DND-41 (cell line): ENCODE measurements around the gene CLEC4E.

ENCODE experiments used
- ATAC-seq: fragments of 200-7000 bp; cut with Tn5 transposase; 3 replicates; pipeline ENCODE4 v1.9.1; 2021; ENCODE audit warnings: low read depth; ENCODE audit not compliant: insufficient read depth
- DNase-seq: peaks from one replicate; pipeline ENCODE4 v3.0.0-alpha.2; 2020
- H2AFZ ChIP-seq: 2 replicates; pipeline ENCODE4 v1.6.0; 2012; ENCODE audit warnings: low read depth, low read length
- H3K27ac ChIP-seq: 2 replicates; pipeline ENCODE4 v1.5.1; 2012; ENCODE audit warnings: low read length, inconsistent platforms
- H3K27me3 ChIP-seq: fragments of 200-600 bp; sonication (generic); 2 replicates; pipeline ENCODE4 v1.6.0; 2012; ENCODE audit warnings: low read length, mild to moderate bottlenecking, inconsistent platforms; ENCODE audit not compliant: insufficient read depth, poor library complexity
- H3K36me3 ChIP-seq: 2 replicates; pipeline ENCODE4 v1.5.1; 2012; ENCODE audit warnings: low read length, inconsistent platforms; ENCODE audit not compliant: insufficient read depth
- H3K4me1 ChIP-seq: 2 replicates; pipeline ENCODE4 v1.5.1; 2012; ENCODE audit warnings: mild to moderate bottlenecking, low read length; ENCODE audit not compliant: insufficient read depth
- H3K4me2 ChIP-seq: 2 replicates; pipeline ENCODE4 v1.6.0; 2012; ENCODE audit warnings: mild to moderate bottlenecking, moderate library complexity, low read length, inconsistent platforms; ENCODE audit not compliant: insufficient read depth
- H3K4me3 ChIP-seq, 2 experiments: fragments of 200-600 bp in 1 of 2; shearing (Covaris generic) in 1 of 2; 2 replicates each; pipeline ENCODE4 v1.5.1; 2012 to 2016; ENCODE audit warnings: inconsistent platforms in 2 of 2, low read length in 2 of 2, mild to moderate bottlenecking in 2 of 2, low read depth in 1 of 2, moderate library complexity in 1 of 2
- H3K79me2 ChIP-seq: 2 replicates; pipeline ENCODE4 v1.6.0; 2012; ENCODE audit warnings: low read length, inconsistent platforms; ENCODE audit not compliant: insufficient read depth
- H3K9ac ChIP-seq: 2 replicates; pipeline ENCODE4 v1.6.0; 2012; ENCODE audit warnings: low read depth, mild to moderate bottlenecking, inconsistent platforms, low read length, moderate library complexity
- H3K9me3 ChIP-seq: 2 replicates; pipeline ENCODE4 v1.5.1; 2012; ENCODE audit warnings: low read length, moderate library complexity, mild to moderate bottlenecking, inconsistent platforms; ENCODE audit not compliant: insufficient read depth, severe bottlenecking
- H4K20me1 ChIP-seq: 2 replicates; pipeline ENCODE4 v1.6.0; 2012; ENCODE audit warnings: low read length; ENCODE audit not compliant: insufficient read depth
- EZH2 ChIP-seq: IDR thresholded peaks from 3 replicates; pipeline ENCODE4 v1.6.1; 2012; ENCODE audit warnings: borderline replicate concordance, low read depth, mild to moderate bottlenecking, moderate library complexity, low read length, inconsistent platforms; ENCODE audit not compliant: severe bottlenecking
- TF ChIP-seq, protein P1 (sequence below): IDR thresholded peaks from 2 replicates; pipeline ENCODE4 v1.5.1; 2012; ENCODE audit warnings: borderline replicate concordance, low read length, moderate library complexity, mild to moderate bottlenecking; ENCODE audit not compliant: poor library complexity, severe bottlenecking; ENCODE audit errors: extremely low read depth

The CLEC4E gene

DNA sequence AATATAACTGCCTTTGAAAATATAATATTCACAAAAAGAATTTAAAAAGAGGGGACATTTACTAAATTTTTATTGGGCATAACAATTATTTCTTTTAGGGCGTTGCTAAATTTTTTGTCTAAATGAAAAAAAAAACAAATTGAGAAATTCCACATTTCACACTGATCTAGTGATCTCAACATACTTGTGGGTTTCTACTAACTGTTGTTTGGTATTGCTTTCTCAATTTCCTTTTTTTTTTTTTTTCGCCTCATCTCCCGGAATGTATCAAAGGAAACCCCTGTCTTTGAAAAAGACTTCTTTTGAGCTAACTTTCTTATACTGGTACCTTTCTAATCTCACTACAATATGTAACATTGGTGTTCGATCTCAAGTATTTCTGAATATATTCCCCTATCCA, 27.4 kb downstream of the CLEC4E start, which contains the start of gene CLEC4D:
TSS of gene CLEC4D (plus strand) at position 248 of the 400 bp plus-strand sequence. CDS start 230 bp downstream, outside the sequence.
- Histone ChIP-seq H3K27me3 (peaks cover 16% of the 10 kb centered on the region), H4K20me1 (no peaks in the 10 kb centered on the region), H3K79me2 (no peaks in the 10 kb centered on the region), H3K9me3 (no peaks in the 10 kb centered on the region), H3K4me3 (no peak within 1 kb of the TSS), H3K27ac (no peak within 1 kb of the TSS), H2AFZ (no peak within 1 kb of the TSS), H3K9ac (no peak within 1 kb of the TSS), H3K4me2 (no peak within 1 kb of the TSS), H3K36me3 (no peaks in the 10 kb centered on the region), H3K4me1 (no peaks in the 10 kb centered on the region)
- TF ChIP-seq, protein P1, sequence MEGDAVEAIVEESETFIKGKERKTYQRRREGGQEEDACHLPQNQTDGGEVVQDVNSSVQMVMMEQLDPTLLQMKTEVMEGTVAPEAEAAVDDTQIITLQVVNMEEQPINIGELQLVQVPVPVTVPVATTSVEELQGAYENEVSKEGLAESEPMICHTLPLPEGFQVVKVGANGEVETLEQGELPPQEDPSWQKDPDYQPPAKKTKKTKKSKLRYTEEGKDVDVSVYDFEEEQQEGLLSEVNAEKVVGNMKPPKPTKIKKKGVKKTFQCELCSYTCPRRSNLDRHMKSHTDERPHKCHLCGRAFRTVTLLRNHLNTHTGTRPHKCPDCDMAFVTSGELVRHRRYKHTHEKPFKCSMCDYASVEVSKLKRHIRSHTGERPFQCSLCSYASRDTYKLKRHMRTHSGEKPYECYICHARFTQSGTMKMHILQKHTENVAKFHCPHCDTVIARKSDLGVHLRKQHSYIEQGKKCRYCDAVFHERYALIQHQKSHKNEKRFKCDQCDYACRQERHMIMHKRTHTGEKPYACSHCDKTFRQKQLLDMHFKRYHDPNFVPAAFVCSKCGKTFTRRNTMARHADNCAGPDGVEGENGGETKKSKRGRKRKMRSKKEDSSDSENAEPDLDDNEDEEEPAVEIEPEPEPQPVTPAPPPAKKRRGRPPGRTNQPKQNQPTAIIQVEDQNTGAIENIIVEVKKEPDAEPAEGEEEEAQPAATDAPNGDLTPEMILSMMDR = no peak
- TF ChIP-seq EZH2 = no peak
- no peak for DNase-seq
- ATAC-seq = no peak

DNA sequence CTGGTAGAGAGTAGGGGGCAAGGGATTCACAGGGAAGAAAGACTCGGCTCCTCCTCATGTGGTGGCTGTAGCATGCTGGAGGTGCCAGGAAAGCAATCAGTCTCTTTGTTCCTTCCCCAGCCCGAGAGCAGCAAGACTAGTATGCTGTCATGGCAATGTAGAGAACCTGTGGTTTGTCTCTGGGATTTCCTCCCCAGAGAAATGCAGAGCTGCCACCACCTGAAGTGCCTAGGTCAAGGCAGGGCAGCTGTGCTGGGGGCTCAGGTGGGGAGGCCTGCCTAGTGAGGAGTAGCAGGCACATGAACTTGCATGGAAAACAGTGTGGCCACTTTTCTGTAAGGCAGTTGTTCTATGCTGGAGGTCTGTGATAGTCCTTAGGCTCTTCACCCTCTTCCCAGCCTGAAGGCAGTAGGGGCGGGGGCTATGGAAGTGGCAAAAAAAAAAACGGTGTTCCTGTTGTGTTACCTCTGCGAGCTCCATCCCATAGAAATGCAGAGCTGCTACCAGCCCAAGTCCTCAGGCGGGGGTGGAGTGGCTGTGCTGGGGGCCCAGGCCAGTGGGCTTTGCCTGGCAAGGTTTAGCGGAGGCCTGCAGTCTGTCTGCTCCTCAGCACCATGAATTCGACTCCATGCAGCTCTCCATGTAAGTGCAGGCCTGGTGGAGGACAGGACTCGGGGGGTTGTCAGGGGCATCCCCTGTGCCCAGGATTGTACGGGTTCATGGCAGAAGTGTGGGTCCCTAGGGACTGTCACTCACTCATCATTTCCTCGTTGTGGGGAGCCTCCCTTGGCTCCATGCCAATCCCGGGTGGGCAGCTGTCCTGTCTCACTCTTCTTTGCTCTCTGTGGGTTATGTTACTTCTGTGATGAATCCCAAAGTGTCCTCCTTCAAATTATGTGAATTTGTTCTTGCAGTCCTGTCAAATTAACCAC, 31.5 kb downstream of the CLEC4E start:
- no peak overlapping the region for H3K4me3 ChIP-seq
- TF ChIP-seq EZH2 = no peak
- TF ChIP-seq, protein P1 = no peak
- no peaks in the 10 kb centered on the region for H4K20me1 ChIP-seq
- no peak for DNase-seq
- H3K4me1 ChIP-seq = no peaks in the 10 kb centered on the region
- H3K9ac ChIP-seq = no peak overlapping the region
- no peaks in the 10 kb centered on the region for H3K36me3 ChIP-seq
- H3K27ac ChIP-seq = no peak overlapping the region
- peaks cover 16% of the 10 kb centered on the region for H3K27me3 ChIP-seq
- H2AFZ ChIP-seq = no peak overlapping the region
- ATAC-seq = no peak
- H3K79me2 ChIP-seq = no peaks in the 10 kb centered on the region
- no peak overlapping the region for H3K4me2 ChIP-seq
- no peaks in the 10 kb centered on the region for H3K9me3 ChIP-seq

DNA sequence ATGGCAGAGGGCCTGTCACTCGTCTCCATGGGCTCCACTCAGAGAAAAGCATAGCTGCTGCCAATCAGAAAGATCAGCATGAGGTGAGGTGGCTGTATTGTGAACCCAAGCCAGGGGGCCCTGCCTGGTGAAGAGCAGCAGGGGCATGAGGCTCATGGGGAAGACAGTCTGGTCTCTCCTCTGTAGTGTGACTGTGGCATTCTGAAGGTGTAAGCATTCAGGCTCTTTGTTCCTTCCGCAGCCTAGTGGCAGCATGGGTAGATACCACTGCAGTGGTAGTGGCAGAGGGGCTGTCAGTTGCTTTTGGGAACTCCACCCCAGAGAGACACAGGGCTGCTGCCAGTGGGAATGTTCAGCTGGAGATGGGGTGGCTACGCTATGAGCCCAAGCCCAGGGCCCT, 32.5 kb downstream of the CLEC4E start:
- no peak for ATAC-seq
- Histone ChIP-seq H3K9me3 (no peaks in the 10 kb centered on the region), H3K4me3 (no peak overlapping the region), H2AFZ (no peak overlapping the region), H3K9ac (no peak overlapping the region), H3K27ac (no peak overlapping the region), H3K27me3 (peaks cover 13% of the 10 kb centered on the region), H3K4me2 (no peak overlapping the region), H4K20me1 (no peaks in the 10 kb centered on the region), H3K79me2 (no peaks in the 10 kb centered on the region), H3K4me1 (no peaks in the 10 kb centered on the region), H3K36me3 (no peaks in the 10 kb centered on the region)
- no peak for DNase-seq
- no peak for TF ChIP-seq EZH2

DNA sequence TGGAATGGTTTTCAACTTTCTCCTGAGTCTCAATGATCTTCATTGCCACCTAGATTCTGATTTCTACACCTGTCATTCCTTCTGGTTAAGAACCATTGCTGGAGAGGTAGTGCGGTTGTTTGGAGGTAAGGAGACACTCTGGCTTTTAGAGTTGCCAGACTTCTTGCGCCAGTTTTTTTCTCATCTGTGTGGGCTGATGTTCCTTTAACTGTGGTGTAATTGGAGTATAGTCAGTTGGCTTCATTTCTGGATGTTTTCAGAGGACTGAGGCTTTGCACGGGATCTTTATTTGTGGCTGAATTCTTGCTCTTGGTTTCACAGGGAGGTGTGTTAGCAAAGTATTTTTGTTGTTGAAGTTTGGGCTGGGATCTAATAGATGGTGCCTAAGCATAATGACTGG, 33.1 kb downstream of the CLEC4E start:
- H2AFZ ChIP-seq = no peak overlapping the region
- no peak overlapping the region for H3K4me2 ChIP-seq
- TF ChIP-seq EZH2 = no peak
- TF ChIP-seq, protein P1 = no peak
- no peak for ATAC-seq
- H4K20me1 ChIP-seq = no peaks in the 10 kb centered on the region
- H3K9ac ChIP-seq = no peak overlapping the region
- no peak for DNase-seq
- H3K27ac ChIP-seq = no peak overlapping the region
- no peaks in the 10 kb centered on the region for H3K79me2 ChIP-seq
- no peaks in the 10 kb centered on the region for H3K4me1 ChIP-seq
- no peaks in the 10 kb centered on the region for H3K9me3 ChIP-seq
- H3K27me3 ChIP-seq = peaks cover 13% of the 10 kb centered on the region
- H3K36me3 ChIP-seq = no peaks in the 10 kb centered on the region
- no peak overlapping the region for H3K4me3 ChIP-seq
